H1 (cell line): ENCODE results near the gene WDR26. TPM values are rescaled to one million over a fixed set of nuclear protein-coding genes. Genes with fewer than 3 reads are reported as not detected.

Experiments
- CTCF ChIA-PET: fragments of 300-600 bp; sonication (Branson Sonifier 250); formaldehyde crosslinking; loops from one replicate; lab custom pipeline; 2021; ENCODE audit not compliant: partially characterized antibody; lab: Charles Lee
- POLR2A ChIA-PET: fragments of 300-600 bp; sonication (Branson Sonifier 250); formaldehyde crosslinking; loops from one replicate; lab custom pipeline; 2021; ENCODE audit warnings: inconsistent platforms; ENCODE audit not compliant: partially characterized antibody; lab: Charles Lee
- DNase-seq, 2 experiments: peaks; one replicate each; pipeline versions ENCODE4 v3.0.0 to v3.0.0-alpha.2; 2010 to 2022; ENCODE audit warnings: low spot score in 2 of 2, low read depth in 1 of 2, mixed read lengths in 1 of 2
- FAIRE-seq: peaks from 2 replicates; lab custom pipeline; 2011; peaks lifted over from hg19 to GRCh38; lab: Jason Lieb, UNC
- H2AFZ ChIP-seq: 2 replicates; pipeline ENCODE4 v1.8.1; 2012; ENCODE audit warnings: low read length, inconsistent platforms
- H2AK5ac ChIP-seq: 2 replicates; pipeline ENCODE4 v1.6.1; 2013; ENCODE audit warnings: low read depth, low read length
- H2BK120ac ChIP-seq: replicated peaks from 2 replicates; pipeline ENCODE3; 2013; ENCODE audit warnings: low read depth, low read length, inconsistent platforms
- H2BK12ac ChIP-seq: 2 replicates; pipeline ENCODE4 v1.6.1; 2013; ENCODE audit warnings: low read depth, low read length
- H2BK15ac ChIP-seq: 2 replicates; pipeline ENCODE4 v1.6.1; 2013; ENCODE audit warnings: low read length
- H2BK20ac ChIP-seq: 2 replicates; pipeline ENCODE4 v1.6.1; 2013; ENCODE audit warnings: low read length
- H2BK5ac ChIP-seq: 2 replicates; pipeline ENCODE4 v1.6.1; 2013; ENCODE audit warnings: low read depth, low read length
- H3K14ac ChIP-seq: 2 replicates; pipeline ENCODE4 v1.6.1; 2013; ENCODE audit warnings: inconsistent platforms; ENCODE audit not compliant: insufficient read length
- H3K18ac ChIP-seq: 2 replicates; pipeline ENCODE4 v1.6.1; 2013; ENCODE audit warnings: low read length; ENCODE audit errors: extremely low read depth
- H3K23ac ChIP-seq: 2 replicates; pipeline ENCODE4 v1.6.1; 2013; ENCODE audit warnings: inconsistent platforms; ENCODE audit not compliant: insufficient read length
- H3K23me2 ChIP-seq: 2 replicates; pipeline ENCODE4 v1.6.1; 2013; ENCODE audit warnings: low read depth, low read length
- H3K27ac ChIP-seq: 2 replicates; pipeline ENCODE4 v1.6.1; 2011; ENCODE audit warnings: low read depth, low read length, inconsistent platforms
- H3K27me3 ChIP-seq, 4 experiments: replicated peaks in 1 of 4; 1 replicate in 1 of 4; 2 replicates in 3 of 4; pipeline versions ENCODE4 v1.6.1 to v1.8.1; 2011 to 2013; ENCODE audit warnings: low read length in 3 of 4, mild to moderate bottlenecking in 3 of 4, inconsistent platforms in 2 of 4, mixed read lengths in 2 of 4, moderate library complexity in 1 of 4; ENCODE audit not compliant: control insufficient read depth in 3 of 4, insufficient read depth in 3 of 4; ENCODE audit errors: extremely low read depth in 1 of 4
- H3K36me3 ChIP-seq, 4 experiments: 2 replicates each; pipeline versions ENCODE4 v1.6.1 to v1.8.1; 2011 to 2013; ENCODE audit warnings: mild to moderate bottlenecking in 4 of 4, low read length in 3 of 4, moderate library complexity in 2 of 4, control low read depth in 1 of 4, inconsistent platforms in 1 of 4; ENCODE audit not compliant: insufficient read depth in 4 of 4, control insufficient read depth in 2 of 4
- H3K4ac ChIP-seq: replicated peaks from 2 replicates; pipeline ENCODE3; 2013; ENCODE audit warnings: low read length, low read depth, mixed read lengths, inconsistent platforms; ENCODE audit not compliant: insufficient read length
- H3K4me1 ChIP-seq, 4 experiments: replicated peaks in 1 of 4; 1 replicate in 1 of 4; 2 replicates in 3 of 4; pipeline versions ENCODE4 v1.6.1 to v1.8.1; 2011 to 2013; ENCODE audit warnings: low read length in 3 of 4, inconsistent platforms in 2 of 4, mixed read lengths in 1 of 4; ENCODE audit not compliant: insufficient read depth in 4 of 4, control insufficient read depth in 3 of 4
- H3K4me2 ChIP-seq, 2 experiments: 2 replicates each; pipeline versions ENCODE4 v1.6.1 to v1.8.1; 2011 to 2013; ENCODE audit warnings: low read depth in 2 of 2, low read length in 2 of 2, control low read depth in 1 of 2, inconsistent platforms in 1 of 2, mild to moderate bottlenecking in 1 of 2; ENCODE audit not compliant: insufficient read depth in 1 of 2
- H3K4me3 ChIP-seq, 4 experiments: fragments of 200-600, 300-600 bp in 1 of 4; sonication (generic), shearing (Covaris generic), sonication (Bioruptor Twin) in 1 of 4; 2 replicates each; pipeline versions ENCODE4 v1.5.1 to v1.8.1; 2011 to 2016; ENCODE audit warnings: low read length in 4 of 4, low read depth in 3 of 4, control low read depth in 2 of 4, inconsistent platforms in 2 of 4, mild to moderate bottlenecking in 2 of 4, mixed read lengths in 1 of 4, moderate library complexity in 1 of 4; ENCODE audit not compliant: insufficient read depth in 2 of 4; ENCODE audit errors: extremely low read depth in 1 of 4
- H3K56ac ChIP-seq: replicated peaks from 2 replicates; pipeline ENCODE3; 2013; ENCODE audit warnings: low read depth, mild to moderate bottlenecking, mixed read lengths, low read length, inconsistent platforms; ENCODE audit not compliant: insufficient read length
- H3K79me1 ChIP-seq: 2 replicates; pipeline ENCODE4 v1.6.1; 2013; ENCODE audit warnings: low read depth, low read length, control low read depth
- H3K79me2 ChIP-seq, 2 experiments: 2 replicates each; pipeline versions ENCODE4 v1.6.1 to v1.8.1; 2012 to 2013; ENCODE audit warnings: low read length in 2 of 2, mild to moderate bottlenecking in 2 of 2, inconsistent platforms in 1 of 2; ENCODE audit not compliant: insufficient read depth in 2 of 2, control insufficient read depth in 1 of 2
- H3K9ac ChIP-seq, 4 experiments: replicated peaks in 1 of 4; 1 replicate in 1 of 4; 2 replicates in 3 of 4; pipeline versions ENCODE4 v1.6.1 to v1.8.1; 2011 to 2013; ENCODE audit warnings: low read depth in 3 of 4, low read length in 3 of 4, control low read depth in 2 of 4, mild to moderate bottlenecking in 2 of 4, moderate library complexity in 2 of 4, inconsistent platforms in 1 of 4; ENCODE audit errors: extremely low read depth in 1 of 4
- H3K9me3 ChIP-seq, 2 experiments: 2 replicates each; pipeline versions ENCODE4 v1.6.1 to v1.8.1; 2012 to 2013; ENCODE audit warnings: mild to moderate bottlenecking in 2 of 2, moderate library complexity in 2 of 2, control low read depth in 1 of 2, inconsistent platforms in 1 of 2, low read depth in 1 of 2, low read length in 1 of 2, mixed read lengths in 1 of 2; ENCODE audit not compliant: insufficient read depth in 2 of 2
- H4K20me1 ChIP-seq, 2 experiments: replicated peaks in 1 of 2; 2 replicates each; pipeline versions ENCODE3 to v1.8.1; 2011 to 2013; ENCODE audit warnings: inconsistent platforms in 2 of 2, low read length in 2 of 2, mild to moderate bottlenecking in 1 of 2; ENCODE audit not compliant: insufficient read depth in 2 of 2, control insufficient read depth in 1 of 2
- H4K5ac ChIP-seq: 2 replicates; pipeline ENCODE4 v1.6.1; 2013; ENCODE audit warnings: low read length, low read depth, mixed read lengths, inconsistent platforms; ENCODE audit not compliant: insufficient read length
- H4K8ac ChIP-seq: 2 replicates; pipeline ENCODE4 v1.8.0; 2013; ENCODE audit warnings: mild to moderate bottlenecking, moderate library complexity, low read length, inconsistent platforms; ENCODE audit not compliant: insufficient read depth; ENCODE audit errors: extremely low read depth
- H4K91ac ChIP-seq: replicated peaks from 2 replicates; pipeline ENCODE3; 2013; ENCODE audit warnings: low read length, mixed read lengths, inconsistent platforms; ENCODE audit not compliant: insufficient read length
- CBX5 ChIP-seq: fragments of 300-800, 300-1000 bp; sonication (generic); IDR thresholded peaks from 2 replicates; pipeline ENCODE4 v1.7.1; 2016; ENCODE audit warnings: antibody characterized with exemption, low read length, low read depth
- JUND ChIP-seq: IDR thresholded peaks from 2 replicates; pipeline ENCODE4 v1.6.1; 2011; ENCODE audit warnings: mild to moderate bottlenecking, improper control_type of control experiment, low read length
- SIRT6 ChIP-seq: IDR thresholded peaks from one replicate; pipeline ENCODE4 v1.7.1; 2012; ENCODE audit warnings: low read length, inconsistent platforms
- SP4 ChIP-seq: IDR thresholded peaks from 2 replicates; pipeline ENCODE4 v1.6.1; 2012; ENCODE audit warnings: low read length, inconsistent platforms
- TBP ChIP-seq: IDR thresholded peaks from 2 replicates; pipeline ENCODE4 v1.6.1; 2011; ENCODE audit warnings: low read depth, low read length, improper control_type of control experiment
- YY1 ChIP-seq: IDR thresholded peaks from 2 replicates; pipeline ENCODE4 v1.6.1; 2011; ENCODE audit warnings: low read depth, mild to moderate bottlenecking, low read length
- WGBS, 2 experiments: shearing (Covaris generic) in 1 of 2; methylation state at CpG; one replicate each; pipeline versions ENCODE4 v1.1.6 to v1.1.7; 2013 to 2015; ENCODE audit warnings: low lambda C conversion rate in 2 of 2, mixed read lengths in 2 of 2, inconsistent platforms in 1 of 2, low coverage in 1 of 2, missing lambda C conversion rate in 1 of 2; ENCODE audit not compliant: insufficient replicate concordance in 2 of 2, insufficient coverage in 1 of 2, insufficient read length in 1 of 2; ENCODE audit errors: extremely low coverage in 1 of 2, missing lambda C conversion rate in 1 of 2; 5-methylcytosine and 5-hydroxymethylcytosine counted together
- polyA plus RNA-seq, 7 experiments: library from polyadenylated mRNA; depleted of rRNA in 3 of 7; stranded (reverse) in 5 of 7; unstranded in 2 of 7; fragments of >200 nt in 5 of 7; fragments of 200-250 nt in 2 of 7; gene quantifications; 1 replicate in 5 of 7; 2 replicates in 1 of 7; 4 replicates in 1 of 7; pipeline versions ENCODE4 v1.2.1 to v1.2.3, GENCODE V29; 2011 to 2013; ENCODE audit warnings: missing spikeins in 2 of 7, mixed read lengths in 2 of 7
- total RNA-seq: library from RNA; stranded (reverse); fragmentation: NEBNext Ultra II Directional; extraction: Animal tissue kit (Norgen Biotek cat#: 25700); gene quantifications from 2 replicates; pipeline ENCODE4 v1.2.1, GENCODE V29; 2021

The WDR26 gene
- total and polyA plus RNA-seq, 2 of the 8 experiments (the other 6 are each of a cell fraction or from before 2014, with no cell fraction given): 18.0 to 72.5 TPM

DNA sequence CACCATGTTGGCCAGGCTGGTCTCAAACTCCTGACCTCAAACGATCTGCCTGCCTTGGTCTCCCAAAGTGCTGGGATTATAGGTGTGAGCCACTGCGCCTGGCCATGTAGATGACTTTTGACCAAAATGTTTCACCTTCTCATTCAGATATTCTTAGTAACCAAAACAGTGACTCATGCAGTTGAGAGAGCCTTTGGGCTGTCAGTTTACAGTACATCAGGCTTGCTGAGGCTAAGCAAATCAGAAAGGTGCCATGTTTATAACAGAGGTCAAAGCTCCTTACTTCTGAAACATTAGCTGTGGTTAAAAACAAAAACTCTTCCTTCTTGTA, 57.0 kb downstream of the WDR26 start:
- no peak overlapping the region for H2BK20ac ChIP-seq
- whole genome bisulfite sequencing, 2 experiments: 85% methylated on average over 2 of the region's 2 CpGs; no CpG with 5 or more reads in 1 of the 2 experiments
- H2BK120ac ChIP-seq: no peak overlapping the region
- H2AK5ac ChIP-seq: no peak overlapping the region
- no peak overlapping the region for H3K14ac ChIP-seq
- TF ChIP-seq CBX5 (no peak), JUND (no peak), YY1 (no peak), SIRT6 (no peak), TBP (no peak), SP4 (no peak)
- H4K5ac ChIP-seq: no peak overlapping the region
- no peak overlapping the region for H2BK5ac ChIP-seq
- no peak overlapping the region for H3K18ac ChIP-seq
- no peaks in the 10 kb centered on the region for H3K27me3 ChIP-seq
- H3K4ac ChIP-seq: no peak overlapping the region
- H4K91ac ChIP-seq: no peak overlapping the region
- H3K79me1 ChIP-seq: no peaks in the 10 kb centered on the region
- H2AFZ ChIP-seq: no peak overlapping the region
- no peak overlapping the region for H3K23ac ChIP-seq
- 0 out of 4 replicates have a peak, but pooled peaks cover 0 to 4% of the 10 kb centered on the region in 2 experiments for H3K79me2 ChIP-seq
- no peaks in the 10 kb centered on the region for H3K23me2 ChIP-seq
- ChIA-PET POLR2A (interaction anchor here (1.1 to 2.7 kb wide), 4 partner anchors 10 to 54 kb away, joined by 3 to 8 read pairs (median 4); partner anchors contain the start of gene CNIH4), CTCF (interaction anchor here (1.0 to 1.3 kb wide), 3 partner anchors 11 to 79 kb away, joined by 4 read pairs; no protein-coding TSS in a partner anchor)
- H3K9ac ChIP-seq: no peak overlapping the region
- H3K4me3 ChIP-seq: no peak overlapping the region
- no peaks in the 10 kb centered on the region for H4K20me1 ChIP-seq
- DNase-seq (no peak), FAIRE-seq (no peak)
- H2BK12ac ChIP-seq: no peak overlapping the region
- H3K4me2 ChIP-seq: no peak overlapping the region
- H3K4me1 ChIP-seq: no peaks in the 10 kb centered on the region
- H3K56ac ChIP-seq: no peak overlapping the region
- no peak overlapping the region for H4K8ac ChIP-seq
- H3K36me3 ChIP-seq: peaks cover 13 to 67% (median 37%) of the 10 kb centered on the region in 4 experiments
- H3K9me3 ChIP-seq: no peaks in the 10 kb centered on the region
- no peak overlapping the region for H2BK15ac ChIP-seq
- no peak overlapping the region for H3K27ac ChIP-seq
